Measurements from ENCODE around the gene EEPD1.

GRCh38 chr7:36208997-36209813, 56.2 kb downstream of the EEPD1 start:
- TF ChIP-seq SUZ12 (IDR thresholded peaks at IDR 0.05; ENCODE audit: extremely low read depth, insufficient read depth, insufficient read length) (no peak), ZNF274 (IDR thresholded peaks at IDR 0.05; ENCODE audit: low read depth, low read length) (no peak), YY1 (IDR thresholded peaks at IDR 0.05; ENCODE audit: insufficient read depth, insufficient read length) (no peak)
